Thoracic aorta (tissue), 2 donors: ENCODE measurements around the gene NEAT1. TPM values are rescaled to one million over a fixed set of nuclear protein-coding genes. Genes with fewer than 3 reads are reported as not detected.

Experiments used
- ATAC-seq: fragments of 150-250 bp; one replicate; pipeline ENCODE4 v1.8.0; 2017; ENCODE audit warnings: low read depth; ENCODE audit not compliant: insufficient number of reproducible peaks, low FRiP score
- DNase-seq: peaks from one replicate; pipeline ENCODE4 v3.0.0-alpha.2; 2020; ENCODE audit warnings: low spot score
- H3K27ac ChIP-seq, 2 donors: fragments of 200-600 bp; sonication (generic); 1 replicate in 1 of 2; 2 replicates in 1 of 2; pipeline ENCODE4 v1.5.1; 2016; ENCODE audit warnings: mild to moderate bottlenecking in 2 of 2, moderate library complexity in 2 of 2
- H3K27me3 ChIP-seq: fragments of 200-600 bp; sonication (generic); replicated peaks from 2 replicates; pipeline ENCODE4 v1.6.0; 2016; ENCODE audit warnings: mild to moderate bottlenecking; ENCODE audit not compliant: insufficient read depth
- H3K36me3 ChIP-seq: fragments of 200-600 bp; sonication (generic); one replicate; pipeline ENCODE4 v1.5.1; 2016
- H3K4me1 ChIP-seq, 2 donors: fragments of 200-600 bp; sonication (generic); 1 replicate in 1 of 2; 2 replicates in 1 of 2; pipeline versions ENCODE4 v1.5.1 to v1.6.0; 2016; ENCODE audit warnings: low read depth in 2 of 2, mild to moderate bottlenecking in 1 of 2; ENCODE audit not compliant: control insufficient read depth in 1 of 2
- H3K4me3 ChIP-seq: fragments of 200-600 bp; sonication (generic); 2 replicates; pipeline ENCODE4 v1.5.1; 2016; ENCODE audit warnings: mild to moderate bottlenecking
- H3K9me3 ChIP-seq: fragments of 200-600 bp; sonication (generic); 2 replicates; pipeline ENCODE4 v1.5.1; 2016
- CTCF ChIP-seq: fragments of 200-600 bp; sonication (generic); IDR thresholded peaks from one replicate; pipeline ENCODE4 v1.5.1; 2019; ENCODE audit warnings: antibody characterized with exemption
- total RNA-seq, 2 donors: library from RNA; depleted of rRNA; stranded (reverse); fragments of >200 nt; gene quantifications; one replicate each; pipeline versions ENCODE4 v1.1.0 to v1.2.3, GENCODE V29; 2016

Gene NEAT1
- total RNA-seq, 2 donors from 2014 or later, result 848 to 1,659 TPM

GRCh38 chr11:65435411-65435931 lies 12.9 kb downstream of the NEAT1 start:
- DNase-seq, result no peak
- peak overlapping the region; percentile 43 for H3K4me3 ChIP-seq

GRCh38 chr11:65435981-65436411 lies 13.4 kb downstream of the NEAT1 start:
- Histone ChIP-seq H3K36me3 (peaks cover 39% of the 10 kb centered on the region), H3K9me3 (no peaks in the 10 kb centered on the region), H3K4me3 (peak overlapping the region; percentile 4), H3K27me3 (no peaks in the 10 kb centered on the region), H3K27ac (peak overlapping the region in 1 of 2 donors; percentile 10), H3K4me1 (peaks cover 54 to 95% of the 10 kb centered on the region in 2 donors)
- ATAC-seq, result no peak
- TF ChIP-seq CTCF, result no peak
- no peak for DNase-seq

More at GRCh38 chr11:65435411-65435931, 12.9 kb downstream of the NEAT1 start:
- H3K36me3 ChIP-seq, result peaks cover 39% of the 10 kb centered on the region
- ATAC-seq, result no peak
- no peaks in the 10 kb centered on the region for H3K27me3 ChIP-seq
- H3K9me3 ChIP-seq, result no peaks in the 10 kb centered on the region
- no peak for TF ChIP-seq CTCF
- H3K27ac ChIP-seq, result peak overlapping the region in 1 of 2 donors; percentile 24
- H3K4me1 ChIP-seq, result peaks cover 55 to 95% of the 10 kb centered on the region in 2 donors

- Histone ChIP-seq H3K36me3 (peaks cover 39% of the 10 kb centered on the region), H3K27me3 (no peaks in the 10 kb centered on the region), H3K9me3 (no peaks in the 10 kb centered on the region), H3K27ac (peak overlapping the region in 1 of 2 donors; percentile 10), H3K4me3 (peak overlapping the region; percentile 4), H3K4me1 (peaks cover 59 to 95% of the 10 kb centered on the region in 2 donors)
- ATAC-seq (no peak), DNase-seq (no peak)
- TF ChIP-seq CTCF, result no peak
These were observed 13.9 kb downstream of the NEAT1 start for GRCh38 chr11:65436412-65437032.

GRCh38 chr11:65437436-65438227 lies 15.0 kb downstream of the NEAT1 start:
- DNase-seq (no peak), ATAC-seq (no peak)
- Histone ChIP-seq H3K4me3 (peak overlapping the region; percentile 8), H3K4me1 (peaks cover 51 to 95% of the 10 kb centered on the region in 2 donors), H3K36me3 (peaks cover 43% of the 10 kb centered on the region), H3K9me3 (no peaks in the 10 kb centered on the region), H3K27ac (no peak overlapping the region), H3K27me3 (no peaks in the 10 kb centered on the region)
- no peak for TF ChIP-seq CTCF
